SJCRH30 (cell line): Measurements from ENCODE around the gene NUDCD2. TPM values are rescaled to one million over a fixed set of nuclear protein-coding genes. Genes with fewer than 3 reads are reported as not detected.

Experiments
- total RNA-seq: library from RNA; depleted of rRNA; stranded (reverse); fragments of >200 nt; shearing (Covaris generic); gene quantifications from 2 replicates; pipeline ENCODE4 v1.2.3, GENCODE V29; 2014; rRNA removed

Gene NUDCD2
- total RNA-seq, 1 experiment from 2014 or later = 20.1 TPM

Other genes with a start within 250 kb of the NUDCD2 start
- gene CCNG1, start 22.5 kb downstream of the NUDCD2 start, total RNA-seq = 199 and 202 TPM in 2 replicates
- 74.1 and 92.5 TPM in 2 replicates for gene HMMR, start 530 bp upstream of the NUDCD2 start, total RNA-seq
- 40.6 and 42.2 TPM in 2 replicates for gene MAT2B, start 45.5 kb upstream of the NUDCD2 start, total RNA-seq